Kidney (tissue), 14 donors: ENCODE measurements around the gene SAXO2. TPM values are rescaled to one million over a fixed set of nuclear protein-coding genes. Genes with fewer than 3 reads are reported as not detected.
"Not testable (repeated sequence)": the region's sequence is repeated elsewhere in the genome, so short reads cannot be mapped to it uniquely, and the experiment has no call there.

Experiments used
- DNase-seq, 5 donors: peaks; one replicate each; pipeline ENCODE4 v3.0.0-alpha.2; 2013 to 2020
- FAIRE-seq: peaks from 2 replicates; lab custom pipeline; 2012; peaks lifted over from hg19 to GRCh38; lab: Jason Lieb, UNC
- H3K27ac ChIP-seq, 2 donors: one replicate each; pipeline ENCODE4 v1.7.0; 2013; ENCODE audit warnings: low read depth in 2 of 2, low read length in 2 of 2, inconsistent platforms in 1 of 2
- H3K27me3 ChIP-seq: one replicate; pipeline ENCODE4 v1.7.1; 2013; ENCODE audit warnings: low read length, inconsistent platforms; ENCODE audit not compliant: control insufficient read depth, insufficient read depth
- H3K36me3 ChIP-seq, 3 donors: one replicate each; pipeline versions ENCODE4 v1.7.0 to v1.7.1; 2013; ENCODE audit warnings: low read length in 3 of 3, control low read depth in 1 of 3, inconsistent platforms in 1 of 3; ENCODE audit not compliant: insufficient read depth in 3 of 3, control insufficient read depth in 2 of 3
- H3K4me1 ChIP-seq, 3 donors: one replicate each; pipeline versions ENCODE4 v1.7.0 to v1.7.1; 2013; ENCODE audit warnings: low read length in 3 of 3, inconsistent platforms in 1 of 3, low read depth in 1 of 3; ENCODE audit not compliant: control insufficient read depth in 2 of 3, insufficient read depth in 2 of 3
- H3K4me3 ChIP-seq, 3 donors: one replicate each; pipeline versions ENCODE4 v1.7.0 to v1.8.1; 2013; ENCODE audit warnings: low read length in 3 of 3, control low read depth in 1 of 3, inconsistent platforms in 1 of 3
- H3K9ac ChIP-seq, 3 donors: one replicate each; pipeline versions ENCODE4 v1.7.0 to v1.7.1; 2013; ENCODE audit warnings: low read length in 3 of 3, control low read depth in 1 of 3, inconsistent platforms in 1 of 3
- H3K9me3 ChIP-seq, 3 donors: one replicate each; pipeline versions ENCODE4 v1.7.0 to v1.7.1; 2013; ENCODE audit warnings: low read length in 3 of 3, control low read depth in 1 of 3, inconsistent platforms in 1 of 3; ENCODE audit not compliant: control insufficient read depth in 2 of 3, insufficient read depth in 1 of 3
- intact Hi-C: fragments of 100-400 bp; cut with DNase I; formaldehyde crosslinking; loops from one replicate; pipeline ENCODE4 v1.11.1; 2022
- polyA plus RNA-seq: library from polyadenylated mRNA; stranded (reverse); fragments of 350-450 nt; fragmentation: Illumina TruSeq; extraction: RNeasy Lipid Tissue Mini Kit (QIAGEN cat#74804); gene quantifications from one replicate; pipeline ENCODE4 v1.2.3, GENCODE V29; 2014; ENCODE audit warnings: low read depth, low replicate concordance; ENCODE audit not compliant: insufficient read depth
- total RNA-seq: library from RNA; stranded (reverse); fragmentation: NEBNext Ultra II Directional; extraction: Animal tissue kit (Norgen Biotek cat#: 25700); gene quantifications from one replicate; pipeline ENCODE4 v1.2.1, GENCODE V29; 2021
- TF ChIP-seq, protein P1 (sequence below): IDR thresholded peaks from 3 replicates; pipeline ENCODE4 v1.5.1; 2012; ENCODE audit warnings: mild to moderate bottlenecking, moderate library complexity, borderline replicate concordance; ENCODE audit not compliant: insufficient read depth; ENCODE audit errors: extremely low read depth
- donor health status: control.
- donor health status: control.
- donor health status: control.
- donor health status: control.
- donor health status: control.
- donor health status: DM: yes; HTN: yes; CAD: no.
- donor health status: Normal renal cell carcinoma (clear cell type).

SAXO2 gene
- total and polyA plus RNA-seq, 2 donors from 2014 or later = 3.2 to 5.1 TPM

DNA sequence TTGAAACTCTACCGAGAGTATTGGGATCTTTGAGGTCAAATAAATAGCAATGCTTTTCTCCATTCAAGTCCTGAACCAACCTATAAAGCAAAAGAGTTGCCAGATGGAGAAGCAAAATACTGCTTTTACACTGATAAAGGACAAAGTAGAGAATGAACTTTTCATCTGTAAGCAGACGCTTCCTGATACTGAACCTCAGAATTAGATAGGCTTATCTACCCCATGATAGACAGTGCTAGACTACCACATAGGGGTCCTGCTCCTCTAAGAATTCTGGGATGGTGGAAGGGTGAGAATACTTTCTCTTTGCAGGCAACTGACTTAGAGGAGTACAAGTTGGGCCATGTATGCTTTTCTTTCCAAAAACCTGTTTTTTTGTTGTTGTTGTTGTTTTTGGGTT, 9.5 kb downstream of the SAXO2 start:
- H3K9me3 ChIP-seq = peaks cover 0 to 3% (median 0%) of the 10 kb centered on the region in 3 donors
- no peaks in the 10 kb centered on the region for H3K36me3 ChIP-seq
- H3K4me3 ChIP-seq = no peak overlapping the region
- H3K27me3 ChIP-seq = no peaks in the 10 kb centered on the region
- no peaks in the 10 kb centered on the region for H3K4me1 ChIP-seq
- TF ChIP-seq, protein P1, sequence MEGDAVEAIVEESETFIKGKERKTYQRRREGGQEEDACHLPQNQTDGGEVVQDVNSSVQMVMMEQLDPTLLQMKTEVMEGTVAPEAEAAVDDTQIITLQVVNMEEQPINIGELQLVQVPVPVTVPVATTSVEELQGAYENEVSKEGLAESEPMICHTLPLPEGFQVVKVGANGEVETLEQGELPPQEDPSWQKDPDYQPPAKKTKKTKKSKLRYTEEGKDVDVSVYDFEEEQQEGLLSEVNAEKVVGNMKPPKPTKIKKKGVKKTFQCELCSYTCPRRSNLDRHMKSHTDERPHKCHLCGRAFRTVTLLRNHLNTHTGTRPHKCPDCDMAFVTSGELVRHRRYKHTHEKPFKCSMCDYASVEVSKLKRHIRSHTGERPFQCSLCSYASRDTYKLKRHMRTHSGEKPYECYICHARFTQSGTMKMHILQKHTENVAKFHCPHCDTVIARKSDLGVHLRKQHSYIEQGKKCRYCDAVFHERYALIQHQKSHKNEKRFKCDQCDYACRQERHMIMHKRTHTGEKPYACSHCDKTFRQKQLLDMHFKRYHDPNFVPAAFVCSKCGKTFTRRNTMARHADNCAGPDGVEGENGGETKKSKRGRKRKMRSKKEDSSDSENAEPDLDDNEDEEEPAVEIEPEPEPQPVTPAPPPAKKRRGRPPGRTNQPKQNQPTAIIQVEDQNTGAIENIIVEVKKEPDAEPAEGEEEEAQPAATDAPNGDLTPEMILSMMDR = no peak
- H3K9ac ChIP-seq = no peak overlapping the region
- no peak for DNase-seq
- FAIRE-seq = no peak
- H3K27ac ChIP-seq = no peak overlapping the region
- intact Hi-C loops = no loop called here

DNA sequence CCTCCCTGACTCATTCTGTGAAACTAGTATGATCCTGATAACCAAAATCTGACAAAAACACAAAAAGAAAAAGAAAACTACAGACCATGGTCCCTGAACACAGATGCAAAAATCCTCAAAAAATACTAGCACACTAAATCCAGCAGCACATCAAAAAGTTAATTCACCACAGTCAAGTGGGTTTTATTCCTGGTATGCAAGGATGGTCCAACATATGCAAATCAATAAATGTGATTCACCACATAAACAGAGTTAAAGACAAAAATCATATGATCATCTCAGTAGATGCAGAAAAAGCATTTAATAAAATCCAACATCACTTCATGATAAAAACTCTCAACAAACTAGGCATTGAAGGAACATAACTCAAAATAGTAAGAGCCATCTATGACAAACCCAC, 12.8 kb downstream of the SAXO2 start:
- TF ChIP-seq, protein P1 = no peak
- Histone ChIP-seq H3K36me3 (no peaks in the 10 kb centered on the region), H3K4me1 (no peaks in the 10 kb centered on the region), H3K27me3 (no peaks in the 10 kb centered on the region), H3K9ac (no peak overlapping the region), H3K9me3 (peaks cover 0 to 3% (median 0%) of the 10 kb centered on the region in 3 donors), H3K4me3 (no peak overlapping the region), H3K27ac (no peak overlapping the region)
- DNase-seq = no peak
- no peak for FAIRE-seq
- intact Hi-C loops = no loop called here

DNA sequence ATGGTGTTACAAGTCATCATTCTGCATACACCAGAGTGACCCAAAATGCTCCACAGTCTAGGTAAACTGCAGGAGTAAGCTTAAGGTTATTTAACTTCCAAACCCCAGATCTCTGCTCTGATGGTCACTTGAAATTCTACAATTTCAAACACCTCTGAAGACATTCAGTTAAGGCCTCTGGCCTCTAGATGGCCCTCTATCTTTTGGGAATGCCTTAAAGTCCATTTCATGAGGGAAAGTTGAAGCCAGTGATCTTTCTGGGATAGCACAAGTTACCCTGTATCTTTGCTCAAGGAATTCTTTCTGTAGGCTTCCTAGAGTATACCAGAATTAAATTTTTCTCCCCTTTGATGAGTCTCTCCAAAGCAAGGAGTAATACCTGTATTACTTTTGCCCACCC, 18.7 kb downstream of the SAXO2 start:
- H3K9me3 ChIP-seq, H3K4me1 ChIP-seq, H3K4me3 ChIP-seq, DNase-seq, H3K9ac ChIP-seq, intact Hi-C loops, H3K27me3 ChIP-seq, FAIRE-seq, H3K27ac ChIP-seq, H3K36me3 ChIP-seq: not testable (repeated sequence)

DNA sequence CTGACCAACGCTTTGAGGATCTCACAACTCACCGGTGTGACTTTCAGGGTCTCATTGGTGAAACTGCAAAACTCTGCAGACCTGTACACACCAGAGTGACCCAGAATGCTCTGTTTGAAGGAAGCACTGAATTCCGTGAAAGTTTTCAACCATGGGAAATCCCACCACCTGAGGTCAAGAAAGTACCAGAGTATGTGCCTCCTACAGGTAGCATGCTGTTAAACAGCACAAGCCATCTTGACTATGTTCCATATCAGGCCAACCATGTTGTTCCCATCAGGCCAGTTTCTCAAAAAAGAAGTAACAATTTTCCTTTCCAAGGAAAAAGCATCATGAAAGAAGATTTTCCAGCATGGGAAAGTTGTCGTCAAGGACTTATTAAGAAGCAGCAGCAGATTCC, 19.8 kb downstream of the SAXO2 start:
- H3K9me3 ChIP-seq, H3K4me3 ChIP-seq, DNase-seq, H3K27me3 ChIP-seq, H3K27ac ChIP-seq, H3K36me3 ChIP-seq, H3K9ac ChIP-seq, intact Hi-C loops, H3K4me1 ChIP-seq, FAIRE-seq: not testable (repeated sequence)

DNA sequence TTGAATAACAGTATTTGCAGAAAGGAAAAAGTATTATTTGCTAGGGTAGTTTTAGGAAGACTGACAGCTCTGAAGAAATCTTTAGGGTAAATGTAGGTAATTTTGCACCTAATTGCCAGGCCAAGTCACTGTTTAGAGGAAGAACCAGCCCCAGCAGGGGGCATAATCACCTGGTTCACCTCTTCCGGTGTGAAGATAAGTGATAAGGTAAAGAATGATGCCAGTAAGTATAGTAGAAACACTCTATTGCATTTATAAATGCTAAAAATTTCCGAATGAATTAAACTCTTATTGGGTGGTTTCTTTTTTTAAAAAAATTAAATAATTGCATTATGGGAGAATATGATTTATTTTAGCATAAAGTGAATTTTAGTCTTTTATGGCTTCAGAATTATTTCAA, 21.8 kb downstream of the SAXO2 start:
- H3K27ac ChIP-seq, H3K9me3 ChIP-seq, intact Hi-C loops, H3K36me3 ChIP-seq, H3K4me3 ChIP-seq, H3K27me3 ChIP-seq, H3K4me1 ChIP-seq, H3K9ac ChIP-seq, DNase-seq: not testable (repeated sequence)
- peak; percentile 57 for FAIRE-seq

DNA sequence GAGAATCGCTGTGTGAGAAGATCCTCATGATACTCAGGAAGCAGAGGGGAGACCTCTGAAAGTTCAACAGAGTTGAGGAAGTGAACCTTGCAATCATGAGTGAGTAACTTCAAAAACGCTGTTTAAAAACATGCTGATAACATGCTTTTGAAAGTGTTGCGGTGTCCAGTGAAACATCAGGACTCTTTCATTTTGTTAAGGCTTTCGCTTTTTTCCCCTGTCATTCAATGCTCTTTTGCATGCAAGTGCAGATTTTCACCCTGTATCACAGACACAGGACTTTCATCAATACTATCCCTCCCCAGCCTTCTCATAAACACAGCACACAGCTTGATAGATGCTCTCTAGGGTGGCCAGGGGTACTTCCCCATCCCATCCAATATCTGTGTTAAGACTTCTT, 23.9 kb downstream of the SAXO2 start:
- H3K36me3 ChIP-seq, H3K4me1 ChIP-seq, H3K4me3 ChIP-seq, H3K27ac ChIP-seq, H3K9ac ChIP-seq, FAIRE-seq, H3K9me3 ChIP-seq, DNase-seq, H3K27me3 ChIP-seq, intact Hi-C loops: not testable (repeated sequence)

- H3K9me3 ChIP-seq, H3K4me1 ChIP-seq, H3K27ac ChIP-seq, DNase-seq, H3K9ac ChIP-seq, intact Hi-C loops, FAIRE-seq, H3K4me3 ChIP-seq, H3K36me3 ChIP-seq, H3K27me3 ChIP-seq: not testable (repeated sequence)
These were observed 25.6 kb downstream of the SAXO2 start for GRCh38 chr15:82288202-82288601.
